Measurements from ENCODE around the gene TRIM29. TPM values are rescaled to one million over a fixed set of nuclear protein-coding genes. Genes with fewer than 3 reads are reported as not detected.

Gene TRIM29
- total RNA-seq, 1 donor from 2014 or later = 3.4 TPM

DNA sequence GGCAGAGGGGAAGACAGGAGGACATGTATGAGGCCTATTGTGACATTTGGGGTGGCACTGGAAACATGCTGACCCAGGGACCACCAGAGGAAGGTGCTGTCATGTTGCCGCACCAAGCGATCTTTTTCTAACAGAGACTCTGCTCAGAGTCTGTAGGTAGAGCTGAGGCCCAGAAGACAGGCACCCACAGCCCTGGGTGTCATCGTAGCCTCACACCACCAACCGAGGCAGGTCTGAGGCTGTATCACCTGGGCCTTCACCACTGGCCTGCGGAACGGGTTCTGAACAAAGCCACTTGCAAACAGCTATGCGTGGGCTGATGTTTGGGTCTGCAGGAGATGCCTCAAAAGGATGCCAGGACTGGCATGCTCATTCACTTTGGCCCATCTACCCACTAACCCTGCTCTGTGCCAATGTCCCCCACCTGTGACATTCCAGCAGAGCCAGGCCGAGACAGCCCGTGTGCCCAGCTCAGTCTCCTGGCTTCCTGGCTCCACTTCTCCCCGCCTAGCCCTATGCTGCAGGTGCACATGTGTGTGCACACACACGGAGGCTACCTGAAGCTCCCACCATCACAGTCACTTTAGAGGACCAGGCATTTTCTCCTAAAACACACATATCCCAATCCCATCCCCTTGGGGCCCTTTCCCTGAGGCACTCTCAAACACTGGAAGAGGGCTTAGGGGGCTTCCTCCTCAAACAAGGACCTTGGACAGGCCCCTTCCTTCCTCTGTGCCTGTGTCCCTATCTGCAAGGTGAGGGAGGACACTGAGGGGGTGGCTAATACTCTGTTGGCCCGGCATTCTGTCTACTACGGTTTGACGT lies 3.6 kb downstream of the TRIM29 start:
- Histone ChIP-seq H3K9me3 (no peaks in the 10 kb centered on the region), H3K4me1 (no peaks in the 10 kb centered on the region), H3K27me3 (peaks cover 9% of the 10 kb centered on the region), H3K4me3 (no peak overlapping the region), H3K36me3 (no peaks in the 10 kb centered on the region), H3K27ac (no peak overlapping the region)
- peak; percentile 45 for DNase-seq
- ATAC-seq = no peak
- TF ChIP-seq, protein P1, sequence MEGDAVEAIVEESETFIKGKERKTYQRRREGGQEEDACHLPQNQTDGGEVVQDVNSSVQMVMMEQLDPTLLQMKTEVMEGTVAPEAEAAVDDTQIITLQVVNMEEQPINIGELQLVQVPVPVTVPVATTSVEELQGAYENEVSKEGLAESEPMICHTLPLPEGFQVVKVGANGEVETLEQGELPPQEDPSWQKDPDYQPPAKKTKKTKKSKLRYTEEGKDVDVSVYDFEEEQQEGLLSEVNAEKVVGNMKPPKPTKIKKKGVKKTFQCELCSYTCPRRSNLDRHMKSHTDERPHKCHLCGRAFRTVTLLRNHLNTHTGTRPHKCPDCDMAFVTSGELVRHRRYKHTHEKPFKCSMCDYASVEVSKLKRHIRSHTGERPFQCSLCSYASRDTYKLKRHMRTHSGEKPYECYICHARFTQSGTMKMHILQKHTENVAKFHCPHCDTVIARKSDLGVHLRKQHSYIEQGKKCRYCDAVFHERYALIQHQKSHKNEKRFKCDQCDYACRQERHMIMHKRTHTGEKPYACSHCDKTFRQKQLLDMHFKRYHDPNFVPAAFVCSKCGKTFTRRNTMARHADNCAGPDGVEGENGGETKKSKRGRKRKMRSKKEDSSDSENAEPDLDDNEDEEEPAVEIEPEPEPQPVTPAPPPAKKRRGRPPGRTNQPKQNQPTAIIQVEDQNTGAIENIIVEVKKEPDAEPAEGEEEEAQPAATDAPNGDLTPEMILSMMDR (IDR thresholded peaks at IDR 0.05) = no peak
- intact Hi-C loops (cut with DNase I) = no loop called here

DNA sequence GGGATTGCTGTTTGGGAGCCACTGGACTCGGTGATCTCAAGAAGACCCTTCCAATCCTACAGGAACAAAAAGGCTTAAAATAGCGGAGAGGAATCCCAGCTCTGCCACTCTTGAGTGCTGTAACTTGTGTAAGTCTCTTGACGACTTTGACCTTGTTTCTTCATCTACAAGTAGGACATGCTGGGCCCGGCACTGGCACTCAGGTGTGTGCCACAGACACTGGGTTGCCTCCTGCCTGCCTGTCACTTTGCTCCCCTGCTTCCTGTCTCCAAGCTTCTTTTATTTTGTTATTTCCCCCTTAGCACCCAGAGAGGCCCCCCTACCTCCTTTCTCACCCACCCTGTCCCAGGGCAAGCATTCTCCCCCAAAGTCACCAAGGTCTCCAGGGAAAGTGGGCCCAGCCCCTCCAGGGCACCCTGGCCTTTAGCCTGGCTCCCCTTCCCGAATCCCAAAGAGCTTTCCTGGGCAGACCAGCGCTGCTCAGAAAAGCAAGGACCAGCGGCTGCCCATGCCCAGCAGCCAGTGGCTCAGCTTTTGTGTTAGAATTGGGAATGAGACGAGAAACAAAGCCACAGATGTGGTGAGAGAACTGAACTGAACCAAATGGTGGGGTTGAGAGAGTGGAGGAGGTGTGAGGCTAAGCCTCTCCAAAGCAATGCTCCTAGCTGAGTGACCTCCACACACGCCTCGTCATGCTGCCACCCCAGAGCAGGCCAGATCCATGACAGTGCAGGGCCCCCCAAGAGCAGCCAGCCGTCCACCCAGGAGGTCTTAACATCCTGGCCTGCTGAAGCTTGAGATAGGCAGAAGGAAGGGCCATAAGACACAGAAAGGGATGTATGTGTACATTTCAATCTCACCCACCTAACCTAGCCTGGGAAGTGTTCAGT lies 4.5 kb downstream of the TRIM29 start:
- TF ChIP-seq, protein P1 (IDR thresholded peaks at IDR 0.05) = no peak
- Histone ChIP-seq H3K36me3 (no peaks in the 10 kb centered on the region), H3K27me3 (no peaks in the 10 kb centered on the region), H3K4me3 (no peak overlapping the region), H3K4me1 (no peaks in the 10 kb centered on the region), H3K9me3 (no peaks in the 10 kb centered on the region), H3K27ac (no peak overlapping the region)
- DNase-seq (peak; percentile 40), ATAC-seq (no peak)
- intact Hi-C loops (cut with DNase I) = no loop called here

DNA sequence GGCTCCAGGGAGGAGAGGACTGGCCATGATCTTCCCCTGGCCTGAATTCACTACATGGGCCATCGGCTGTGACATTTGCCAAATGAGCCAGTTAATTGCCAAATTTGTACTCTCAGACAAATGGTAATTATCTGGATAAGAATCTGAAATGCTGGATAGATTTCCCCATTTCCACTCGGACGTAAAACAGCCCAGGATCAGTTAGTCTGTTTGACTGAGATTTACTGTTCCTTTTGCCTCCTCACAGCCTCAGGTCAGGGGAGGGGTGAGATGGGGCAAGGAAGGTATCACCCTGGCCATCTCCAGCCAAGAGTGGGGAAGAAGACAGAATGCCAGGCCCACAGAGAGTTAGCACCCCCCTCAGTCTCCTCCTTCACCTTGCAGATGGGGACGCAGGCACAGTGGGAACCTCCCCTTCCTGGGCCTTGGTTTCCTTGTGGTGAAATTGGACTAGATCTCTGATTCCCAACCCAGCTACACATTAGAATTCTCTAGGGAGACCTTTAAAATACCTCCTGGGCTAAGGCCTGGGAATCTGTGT lies 5.2 kb downstream of the TRIM29 start:
- peak; percentile 16 for DNase-seq
- TF ChIP-seq, protein P1 (IDR thresholded peaks at IDR 0.05) = no peak

DNA sequence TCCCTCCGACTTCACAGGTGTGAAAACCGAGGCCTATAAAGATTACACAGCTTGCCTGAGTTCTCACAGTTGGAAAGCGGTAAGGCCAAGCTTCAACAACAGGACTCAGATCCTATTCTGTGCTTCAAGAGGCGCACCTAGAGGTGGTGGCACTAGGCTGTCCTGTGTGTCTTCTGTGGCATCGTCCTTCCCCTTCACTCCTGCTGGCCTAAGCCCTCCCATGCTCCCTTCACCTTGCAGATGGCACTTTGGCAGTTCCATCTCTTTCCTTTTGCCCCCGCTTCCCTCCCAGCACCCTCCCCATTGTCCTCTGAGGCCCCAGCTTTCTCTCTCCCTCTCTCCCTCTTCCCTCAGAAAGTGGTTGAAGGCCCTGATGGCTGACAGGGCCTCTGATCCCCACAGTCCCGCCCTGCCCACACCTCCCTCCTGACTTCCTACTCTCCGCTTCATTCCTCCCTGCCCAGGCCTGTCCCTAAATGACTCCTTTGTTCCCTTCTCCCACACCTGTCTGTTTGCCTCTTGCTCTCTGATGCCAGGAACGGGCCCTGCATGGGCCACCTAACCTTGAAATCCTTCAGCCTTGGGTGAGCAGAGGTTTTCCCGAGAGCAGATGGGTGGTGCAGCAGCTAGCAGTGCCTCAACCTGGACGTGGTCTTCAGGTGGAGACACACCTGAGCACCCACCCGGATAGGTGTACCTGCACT lies 5.8 kb downstream of the TRIM29 start:
- TF ChIP-seq, protein P1 (IDR thresholded peaks at IDR 0.05) = no peak
- peak; percentile 45 for DNase-seq
- no peaks in the 10 kb centered on the region for H3K27me3 ChIP-seq
- H3K4me3 ChIP-seq = no peak overlapping the region
- no peaks in the 10 kb centered on the region for H3K4me1 ChIP-seq
- intact Hi-C loops (cut with DNase I) = no loop called here
- no peaks in the 10 kb centered on the region for H3K36me3 ChIP-seq
- no peak overlapping the region for H3K27ac ChIP-seq
- ATAC-seq = no peak
- no peaks in the 10 kb centered on the region for H3K9me3 ChIP-seq

More for the DNA sequence above, 5.2 kb downstream of the TRIM29 start:
- H3K27ac ChIP-seq = no peak overlapping the region
- intact Hi-C loops (cut with DNase I) = no loop called here
- H3K4me1 ChIP-seq = no peaks in the 10 kb centered on the region
- ATAC-seq = no peak
- H3K27me3 ChIP-seq = no peaks in the 10 kb centered on the region
- H3K4me3 ChIP-seq = no peak overlapping the region
- no peaks in the 10 kb centered on the region for H3K9me3 ChIP-seq
- no peaks in the 10 kb centered on the region for H3K36me3 ChIP-seq
